Activated CD8-positive, alpha-beta memory T cell treated with anti-CD3 and anti-CD28 coated beads, Interleukin-2, amount 10 ng/mL, durations not matched to agents 7 days and 5 days (primary cell): ENCODE measurements around the gene GET4. TPM values are rescaled to one million over a fixed set of nuclear protein-coding genes. Genes with fewer than 3 reads are reported as not detected.

Experiments
- total RNA-seq, 2 experiments: library from RNA; stranded (reverse); gene quantifications; one replicate each; pipeline ENCODE4 v1.2.3, GENCODE V29; 2021

The GET4 gene
- total RNA-seq, 2 experiments from 2014 or later = 38.0 to 39.2 TPM

Other genes starting within 250 kb of the GET4 start
- gene DNAAF5, start 149.9 kb upstream of the GET4 start, total RNA-seq = 10 to 100 TPM; 22.3 to 27.5 TPM
- 10 to 100 TPM; 22.6 to 25.0 TPM for gene PRKAR1B, start 149.3 kb upstream of the GET4 start, total RNA-seq
- gene SUN1, start 44.1 kb upstream of the GET4 start, total RNA-seq = 10 to 100 TPM; 41.4 to 46.3 TPM
- 10 to 100 TPM; 12.4 to 30.8 TPM for gene ADAP1, start 78.1 kb downstream of the GET4 start, total RNA-seq
- 10 to 100 TPM; 18.7 to 18.9 TPM for gene COX19, start 99.0 kb downstream of the GET4 start, total RNA-seq
- gene CYP2W1, start 106.6 kb downstream of the GET4 start, total RNA-seq = not detected
- 1 to 10 TPM in 1 of 2 experiments, under 1 TPM in 1; 0.40 to 2.1 TPM for gene GPR146, start 168.0 kb downstream of the GET4 start, total RNA-seq
- not detected for gene GPER1, start 211.6 kb downstream of the GET4 start, total RNA-seq